Neural progenitor cell (in vitro differentiated cells): ENCODE results near the gene ADCY4. TPM values are rescaled to one million over a fixed set of nuclear protein-coding genes. Genes with fewer than 3 reads are reported as not detected.

ENCODE experiments used
- DNase-seq: peaks from one replicate; pipeline ENCODE4 v3.0.0-alpha.2; 2016; ENCODE audit warnings: low spot score
- H2AFZ ChIP-seq: fragments of 200-600 bp; sonication (generic); replicated peaks from 2 replicates; pipeline ENCODE4 v1.6.1; 2016; ENCODE audit warnings: antibody characterized with exemption
- H3F3A ChIP-seq: fragments of 200-600 bp; sonication (generic); 2 replicates; pipeline ENCODE4 v1.6.1; 2016; ENCODE audit warnings: antibody characterized with exemption, low read depth
- H3K27ac ChIP-seq: fragments of 200-600 bp; sonication (generic); 2 replicates; pipeline ENCODE4 v1.5.1; 2016; ENCODE audit warnings: mild to moderate bottlenecking
- H3K27me3 ChIP-seq: fragments of 200-600 bp; sonication (generic); 2 replicates; pipeline ENCODE4 v1.6.1; 2016; ENCODE audit warnings: mild to moderate bottlenecking, moderate library complexity
- H3K36me3 ChIP-seq: fragments of 200-600 bp; sonication (generic); 2 replicates; pipeline ENCODE4 v1.5.1; 2016
- H3K4me1 ChIP-seq: fragments of 200-600 bp; sonication (generic); 2 replicates; pipeline ENCODE4 v1.6.1; 2016; ENCODE audit warnings: mixed run types
- H3K4me2 ChIP-seq: fragments of 200-600 bp; sonication (generic); 2 replicates; pipeline ENCODE4 v1.6.1; 2016
- H3K4me3 ChIP-seq: fragments of 200-600 bp; sonication (generic); 2 replicates; pipeline ENCODE4 v1.5.1; 2016
- H3K79me2 ChIP-seq: fragments of 200-600 bp; sonication (generic); 2 replicates; pipeline ENCODE4 v1.6.1; 2016; ENCODE audit warnings: low read depth
- H3K9ac ChIP-seq: fragments of 200-600 bp; sonication (generic); 2 replicates; pipeline ENCODE4 v1.6.1; 2016
- H3K9me3 ChIP-seq: fragments of 200-600 bp; sonication (generic); 2 replicates; pipeline ENCODE4 v1.5.1; 2016; ENCODE audit warnings: low read depth
- H4K20me1 ChIP-seq: fragments of 200-600 bp; sonication (generic); 2 replicates; pipeline ENCODE4 v1.6.1; 2016; ENCODE audit warnings: low read depth
- H3K27ac Mint-ChIP-seq: 3 replicates; pipeline ENCODE4 v1.8.0; 2021; ENCODE audit warnings: mixed read lengths
- H3K27me3 Mint-ChIP-seq: 2 replicates; pipeline ENCODE4 v1.8.0; 2022; ENCODE audit warnings: low read depth, mild to moderate bottlenecking, inconsistent platforms, moderate library complexity, mixed read lengths; ENCODE audit not compliant: insufficient read depth
- H3K36me3 Mint-ChIP-seq: 3 replicates; pipeline ENCODE4 v1.8.0; 2021; ENCODE audit warnings: mixed read lengths
- H3K4me1 Mint-ChIP-seq: 3 replicates; pipeline ENCODE4 v1.8.0; 2021; ENCODE audit warnings: mixed read lengths
- H3K4me3 Mint-ChIP-seq: 3 replicates; pipeline ENCODE4 v1.8.0; 2021; ENCODE audit warnings: mild to moderate bottlenecking, moderate library complexity, mixed read lengths
- H3K9me3 Mint-ChIP-seq: 3 replicates; pipeline ENCODE4 v1.8.0; 2020; ENCODE audit warnings: mixed read lengths
- EZH2 ChIP-seq: fragments of 200-600 bp; sonication (generic); IDR thresholded peaks from 2 replicates; pipeline ENCODE4 v1.6.1; 2017; ENCODE audit warnings: antibody characterized with exemption, mild to moderate bottlenecking, moderate library complexity
- EZH2phosphoT487 ChIP-seq: fragments of 200-600 bp; sonication (generic); IDR thresholded peaks from 2 replicates; pipeline ENCODE4 v1.6.1; 2017; ENCODE audit warnings: antibody characterized with exemption
- total RNA-seq: library from RNA; depleted of rRNA; stranded (reverse); fragments of >200 nt; gene quantifications from 2 replicates; pipeline ENCODE4 v1.2.3, GENCODE V29; 2015; ENCODE audit warnings: low replicate concordance
- TF ChIP-seq, protein P1 (sequence below): fragments of 200-600 bp; sonication (generic); IDR thresholded peaks from 2 replicates; pipeline ENCODE4 v1.5.1; 2017; ENCODE audit warnings: antibody characterized with exemption, mild to moderate bottlenecking

ADCY4 gene
- total RNA-seq: not detected in 2 replicates

GRCh38 chr14:24334431-24335291, at the start of gene ADCY4:
Gene ADCY4, minus strand, starts transcription at chr14:24335071. Its CDS starts 419 bp downstream, at chr14:24334652.
- Mint-ChIP-seq H3K27me3 (peaks cover 79% of the 10 kb centered on the region), H3K9me3 (peaks cover 8% of the 10 kb centered on the region), H3K27ac (no peak within 1 kb of the TSS), H3K4me1 (peaks cover 14% of the 10 kb centered on the region), H3K4me3 (peak within 1 kb of the TSS; percentile 77), H3K36me3 (no peaks in the 10 kb centered on the region)
- Histone ChIP-seq H3K9me3 (no peaks in the 10 kb centered on the region), H3K27ac (no peak within 1 kb of the TSS), H3F3A (peaks cover 22% of the 10 kb centered on the region), H3K36me3 (no peaks in the 10 kb centered on the region), H3K27me3 (peaks cover 100% of the 10 kb centered on the region), H3K4me3 (peak within 1 kb of the TSS; percentile 49), H4K20me1 (peaks cover 12% of the 10 kb centered on the region), H3K4me1 (peaks cover 9% of the 10 kb centered on the region), H3K79me2 (no peaks in the 10 kb centered on the region), H3K9ac (no peak within 1 kb of the TSS), H3K4me2 (peak within 1 kb of the TSS; percentile 82), H2AFZ (peak within 1 kb of the TSS; percentile 92)
- peak; percentile 51 for DNase-seq
- TF ChIP-seq EZH2 (peak; percentile 93), EZH2phosphoT487 (peak; percentile 89)
- TF ChIP-seq, protein P1, sequence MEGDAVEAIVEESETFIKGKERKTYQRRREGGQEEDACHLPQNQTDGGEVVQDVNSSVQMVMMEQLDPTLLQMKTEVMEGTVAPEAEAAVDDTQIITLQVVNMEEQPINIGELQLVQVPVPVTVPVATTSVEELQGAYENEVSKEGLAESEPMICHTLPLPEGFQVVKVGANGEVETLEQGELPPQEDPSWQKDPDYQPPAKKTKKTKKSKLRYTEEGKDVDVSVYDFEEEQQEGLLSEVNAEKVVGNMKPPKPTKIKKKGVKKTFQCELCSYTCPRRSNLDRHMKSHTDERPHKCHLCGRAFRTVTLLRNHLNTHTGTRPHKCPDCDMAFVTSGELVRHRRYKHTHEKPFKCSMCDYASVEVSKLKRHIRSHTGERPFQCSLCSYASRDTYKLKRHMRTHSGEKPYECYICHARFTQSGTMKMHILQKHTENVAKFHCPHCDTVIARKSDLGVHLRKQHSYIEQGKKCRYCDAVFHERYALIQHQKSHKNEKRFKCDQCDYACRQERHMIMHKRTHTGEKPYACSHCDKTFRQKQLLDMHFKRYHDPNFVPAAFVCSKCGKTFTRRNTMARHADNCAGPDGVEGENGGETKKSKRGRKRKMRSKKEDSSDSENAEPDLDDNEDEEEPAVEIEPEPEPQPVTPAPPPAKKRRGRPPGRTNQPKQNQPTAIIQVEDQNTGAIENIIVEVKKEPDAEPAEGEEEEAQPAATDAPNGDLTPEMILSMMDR: no peak

GRCh38 chr14:24384169-24384568, 49.3 kb upstream of the ADCY4 start:
- H3K9ac ChIP-seq: no peak overlapping the region
- H2AFZ ChIP-seq: no peak overlapping the region
- H3F3A ChIP-seq: peaks cover 14% of the 10 kb centered on the region
- H3K9me3 Mint-ChIP-seq: no peaks in the 10 kb centered on the region
- H3K27ac Mint-ChIP-seq: no peak overlapping the region
- H3K27me3 ChIP-seq: no peaks in the 10 kb centered on the region
- H3K4me3 ChIP-seq: no peak overlapping the region
- H3K4me1 ChIP-seq: peaks cover 8% of the 10 kb centered on the region
- H3K79me2 ChIP-seq: no peaks in the 10 kb centered on the region
- no peaks in the 10 kb centered on the region for H4K20me1 ChIP-seq
- H3K36me3 ChIP-seq: no peaks in the 10 kb centered on the region
- no peak overlapping the region for H3K27ac ChIP-seq
- DNase-seq: no peak
- no peaks in the 10 kb centered on the region for H3K36me3 Mint-ChIP-seq
- TF ChIP-seq EZH2phosphoT487: no peak
- TF ChIP-seq, protein P1: no peak
- TF ChIP-seq EZH2: no peak
- no peak overlapping the region for H3K4me3 Mint-ChIP-seq
- no peak overlapping the region for H3K4me2 ChIP-seq
- H3K27me3 Mint-ChIP-seq: peaks cover 8% of the 10 kb centered on the region
- H3K4me1 Mint-ChIP-seq: peaks cover 23% of the 10 kb centered on the region
- no peaks in the 10 kb centered on the region for H3K9me3 ChIP-seq

DNA sequence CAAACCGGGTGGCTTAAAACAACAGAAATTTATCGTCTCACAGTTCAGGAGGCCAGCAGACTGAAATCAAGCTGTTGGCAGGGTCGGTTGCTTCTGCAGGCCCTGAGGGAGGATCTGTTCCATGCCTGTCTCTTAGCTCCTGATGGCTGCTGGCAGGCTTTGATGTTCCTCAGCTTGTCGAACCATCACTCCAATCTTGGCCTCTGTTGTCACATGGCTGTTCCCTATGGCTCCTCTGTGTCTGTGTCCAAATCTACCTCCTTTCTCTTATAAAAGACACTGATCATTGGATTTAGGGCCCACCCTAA, 47.1 kb upstream of the ADCY4 start:
- Mint-ChIP-seq H3K27me3 (peaks cover 8% of the 10 kb centered on the region), H3K27ac (no peak overlapping the region), H3K36me3 (peaks cover 5% of the 10 kb centered on the region), H3K9me3 (no peaks in the 10 kb centered on the region), H3K4me3 (no peak overlapping the region), H3K4me1 (peaks cover 11% of the 10 kb centered on the region)
- no peaks in the 10 kb centered on the region for H4K20me1 ChIP-seq
- no peaks in the 10 kb centered on the region for H3K36me3 ChIP-seq
- H3K4me3 ChIP-seq: no peak overlapping the region
- H3K9ac ChIP-seq: no peak overlapping the region
- no peak overlapping the region for H3K27ac ChIP-seq
- no peak overlapping the region for H3K4me2 ChIP-seq
- H3K9me3 ChIP-seq: no peaks in the 10 kb centered on the region
- no peaks in the 10 kb centered on the region for H3K27me3 ChIP-seq
- TF ChIP-seq EZH2: no peak
- TF ChIP-seq EZH2phosphoT487: no peak
- TF ChIP-seq, protein P1: no peak
- no peak for DNase-seq
- no peak overlapping the region for H2AFZ ChIP-seq
- H3K79me2 ChIP-seq: no peaks in the 10 kb centered on the region
- peaks cover 19% of the 10 kb centered on the region for H3F3A ChIP-seq
- H3K4me1 ChIP-seq: peaks cover 11% of the 10 kb centered on the region
